ENCODE data around the gene FANCM. TPM values are rescaled to one million over a fixed set of nuclear protein-coding genes. Genes with fewer than 3 reads are reported as not detected.

Gene FANCM
- total RNA-seq, 1 experiment from 2014 or later = 11.9 TPM

GRCh38 chr14:45104561-45104960 is 31.2 kb upstream of the FANCM start:
- H3T11ph ChIP-seq (ENCODE audit: low read length) = no peak overlapping the region
- H3K9me3 Mint-ChIP-seq = no peaks in the 10 kb centered on the region
- H3K36me3 Mint-ChIP-seq (ENCODE audit: insufficient read depth in 1 of 3, low read depth in 3 of 3) = peaks cover 25 to 78% (median 68%) of the 10 kb centered on the region in 3 experiments; a peak in 6 of 7 replicates
- H2AFZ ChIP-seq (ENCODE audit: low read length) = no peak overlapping the region
- no peak overlapping the region for H4K8ac ChIP-seq (replicated peaks; ENCODE audit: insufficient read length, low read depth, low read length)
- no peak overlapping the region for H3K23ac ChIP-seq (ENCODE audit: insufficient read length, low read depth, low read length)
- H2BK5ac ChIP-seq (ENCODE audit: insufficient read length, low read length) = no peak overlapping the region
- no peak overlapping the region for H2BK120ac ChIP-seq (ENCODE audit: low read depth, low read length, poor library complexity, severe bottlenecking)
- no peaks in the 10 kb centered on the region for H3K23me2 ChIP-seq (ENCODE audit: insufficient read length, low read depth, low read length, poor library complexity, severe bottlenecking)
- no peak overlapping the region for H4K91ac ChIP-seq (ENCODE audit: insufficient read length, low read depth, low read length)
- H2BK20ac ChIP-seq (ENCODE audit: low read depth, low read length, poor library complexity, severe bottlenecking) = no peak overlapping the region
- H2BK12ac ChIP-seq (ENCODE audit: insufficient read length, low read depth, low read length) = no peak overlapping the region
- H3K79me2 ChIP-seq (ENCODE audit: insufficient read depth, low read length) = no peaks in the 10 kb centered on the region
- WGBS (ENCODE audit: extremely low coverage, insufficient read length, low lambda C conversion rate) = no CpG with 5 or more reads among the region's 1 CpG
- no peak for TF ChIP-seq CTCF (conservative IDR thresholded peaks at IDR 0.05)
- no peaks in the 10 kb centered on the region for H3K4me1 ChIP-seq (ENCODE audit: insufficient read depth, low read length)
- no peak overlapping the region for H3K9ac ChIP-seq (ENCODE audit: extremely low read depth, insufficient read length, low read length)
- H3K27me3 Mint-ChIP-seq (ENCODE audit: low read depth) = no peaks in the 10 kb centered on the region
- H2BK15ac ChIP-seq (ENCODE audit: low read depth, low read length) = no peak overlapping the region
- H3K27ac ChIP-seq (ENCODE audit: insufficient read length, low read depth, low read length) = no peak overlapping the region
- DNase-seq = no peak
- H3K56ac ChIP-seq (ENCODE audit: insufficient read length, low read depth, low read length) = no peak overlapping the region
- no peak overlapping the region for H3K4me3 Mint-ChIP-seq
- no peak overlapping the region for H4K5ac ChIP-seq (ENCODE audit: insufficient read length, low read depth, low read length)
- H2AK5ac ChIP-seq (ENCODE audit: insufficient read length, low read length) = no peak overlapping the region
- H3K14ac ChIP-seq (ENCODE audit: insufficient read depth, low read length) = no peak overlapping the region
- no peaks in the 10 kb centered on the region for H3K9me3 ChIP-seq (ENCODE audit: control insufficient read depth, low read depth, low read length)
- no peak overlapping the region for H3K4ac ChIP-seq (ENCODE audit: low read depth, low read length)
- H3K27me3 ChIP-seq (ENCODE audit: insufficient read depth, low read length) = no peaks in the 10 kb centered on the region
- H4K20me1 ChIP-seq (ENCODE audit: control insufficient read depth, insufficient read depth, insufficient read length) = no peaks in the 10 kb centered on the region
- no peak overlapping the region for H3K18ac ChIP-seq (ENCODE audit: insufficient read length, low read depth, low read length)
- no peaks in the 10 kb centered on the region for H3K79me1 ChIP-seq (ENCODE audit: insufficient read depth, low read depth, low read length, poor library complexity, severe bottlenecking)
- H3K27ac Mint-ChIP-seq = no peak overlapping the region
- no peak overlapping the region for H3K4me2 ChIP-seq (ENCODE audit: insufficient read depth, insufficient read length, low read length)
- peaks cover 0 to 4% of the 10 kb centered on the region in 2 experiments for H3K4me1 Mint-ChIP-seq

Measured in H9 (cell line).